RWPE1 (cell line): ENCODE results near the gene ZDHHC7.

Experiments used
- CTCF ChIA-PET: fragments of 350-600 bp; sonication (Branson Sonifier 250); formaldehyde crosslinking; extraction: SDS; loops from one replicate; lab custom pipeline; 2021; lab: Yijun Ruan, JAX
- POLR2A ChIA-PET: fragments of 400-600 bp; formaldehyde crosslinking; extraction: SDS; loops from one replicate; lab custom pipeline; 2020; ENCODE audit warnings: antibody characterized with exemption; ENCODE audit not compliant: low non-redundant PET; lab: Yijun Ruan, JAX
- DNase-seq: peaks from one replicate; pipeline ENCODE4 v3.0.0; 2012; ENCODE audit warnings: low spot score
- H3K27ac ChIP-seq: fragments of 450-650 bp; 2 replicates; pipeline ENCODE4 v1.5.1; 2017
- CTCF ChIP-seq: fragments of 450-650 bp; conservative IDR thresholded peaks from 2 replicates; pipeline ENCODE4 v1.5.1; 2017; ENCODE audit warnings: low read depth, mild to moderate bottlenecking

The ZDHHC7 gene

GRCh38 chr16:85026703-85027102, 15.4 kb upstream of the ZDHHC7 start:
- no peak for TF ChIP-seq CTCF
- CTCF ChIA-PET, result interaction anchor here (0.7 to 1.9 kb wide), 3 partner anchors 60 to 74 kb away, joined by 3 to 5 read pairs (median 4); no protein-coding TSS in a partner anchor
- DNase-seq, result no peak
- POLR2A ChIA-PET, result interaction anchor here (0.6 to 1.2 kb wide), 3 partner anchors 10 to 715 kb away, joined by 3 to 4 read pairs (median 3); no protein-coding TSS in a partner anchor
- H3K27ac ChIP-seq, result no peak overlapping the region

GRCh38 chr16:85025781-85026653, 14.7 kb upstream of the ZDHHC7 start:
- POLR2A ChIA-PET, result no interaction called here
- CTCF ChIA-PET, result interaction anchor here (0.7 to 1.9 kb wide), 2 partner anchors 61 to 64 kb away, joined by 4 to 5 read pairs; no protein-coding TSS in a partner anchor
- DNase-seq, result no peak
- no peak for TF ChIP-seq CTCF
- H3K27ac ChIP-seq, result no peak overlapping the region

- no peak for DNase-seq
- POLR2A ChIA-PET, result interaction anchor here (1.4 kb wide), 1 partner anchor 8 kb away, joined by 3 read pairs; the partner anchor contains the start of gene ZDHHC7
- H3K27ac ChIP-seq, result peak overlapping the region; percentile 14; the same call in 1 of the 2 replicates
- CTCF ChIA-PET, result interaction anchor here (0.9 kb wide), 1 partner anchor 67 kb away, joined by 3 read pairs; no protein-coding TSS in a partner anchor
- no peak for TF ChIP-seq CTCF
Measured at GRCh38 chr16:85019659-85020245, 8.4 kb upstream of the ZDHHC7 start.

GRCh38 chr16:85018529-85019236, 7.3 kb upstream of the ZDHHC7 start:
- POLR2A ChIA-PET, result no interaction called here
- H3K27ac ChIP-seq, result no peak overlapping the region
- no peak for TF ChIP-seq CTCF
- CTCF ChIA-PET, result no interaction called here
- DNase-seq, result no peak

- POLR2A ChIA-PET, result interaction anchor here (1.1 kb wide), 1 partner anchor 9 kb away, joined by 4 read pairs; no protein-coding TSS in a partner anchor
- TF ChIP-seq CTCF, result no peak
- CTCF ChIA-PET, result no interaction called here
- H3K27ac ChIP-seq, result no peak overlapping the region
- no peak for DNase-seq
Measured at GRCh38 chr16:85017633-85018032, 6.3 kb upstream of the ZDHHC7 start.

- no peak overlapping the region for H3K27ac ChIP-seq
- no peak for DNase-seq
- POLR2A ChIA-PET, result interaction anchor here (1.1 kb wide), 1 partner anchor 10 kb away, joined by 4 read pairs; no protein-coding TSS in a partner anchor
- no peak for TF ChIP-seq CTCF
- CTCF ChIA-PET, result no interaction called here
Measured at GRCh38 chr16:85017151-85017550, 5.8 kb upstream of the ZDHHC7 start.
